SKM-1 treated with dmso at 0.1 percent for 144 hours (cell line): ENCODE results near the gene ASAP2.
"Not testable (repeated sequence)": the region's sequence is repeated elsewhere in the genome, so short reads cannot be mapped to it uniquely, and the experiment has no call there.

Experiments used
- DNase-seq: peaks from one replicate; lab custom pipeline; 2025; ENCODE audit not compliant: unreplicated experiment; lab: John Stamatoyannopoulos, UW

The ASAP2 gene

GRCh38 chr2:9397201-9397600 is 190.6 kb downstream of the ASAP2 start:
- no peak for DNase-seq

- not testable (repeated sequence) for DNase-seq
Measured at GRCh38 chr2:9398251-9398650, 191.6 kb downstream of the ASAP2 start.

- no peak for DNase-seq
Measured at GRCh38 chr2:9398881-9399780, 192.5 kb downstream of the ASAP2 start.

GRCh38 chr2:9400268-9401058 is 193.9 kb downstream of the ASAP2 start:
- DNase-seq = no peak

- DNase-seq = no peak
Measured at GRCh38 chr2:9401059-9401547, 194.5 kb downstream of the ASAP2 start.

GRCh38 chr2:9401646-9402371 is 195.2 kb downstream of the ASAP2 start:
- no peak for DNase-seq

GRCh38 chr2:9403924-9404323 is 197.3 kb downstream of the ASAP2 start:
- DNase-seq = no peak

GRCh38 chr2:9404451-9404850 is 197.8 kb downstream of the ASAP2 start:
- DNase-seq = no peak

- DNase-seq = no peak
Measured at GRCh38 chr2:9405636-9406035, 199.0 kb downstream of the ASAP2 start.

- DNase-seq = no peak
Measured at GRCh38 chr2:9406529-9407362, 200.1 kb downstream of the ASAP2 start.

- DNase-seq = no peak
Measured at GRCh38 chr2:9407363-9407811, 200.8 kb downstream of the ASAP2 start.

GRCh38 chr2:9408641-9409151 is 202.1 kb downstream of the ASAP2 start:
- no peak for DNase-seq

- DNase-seq = no peak
Measured at GRCh38 chr2:9410108-9410507, 203.5 kb downstream of the ASAP2 start.

- no peak for DNase-seq
Measured at GRCh38 chr2:9412781-9413180, 206.2 kb downstream of the ASAP2 start.

- no peak for DNase-seq
Measured at GRCh38 chr2:9415516-9416169, 209.0 kb downstream of the ASAP2 start.

- no peak for DNase-seq
Measured at GRCh38 chr2:9416267-9416961, 209.8 kb downstream of the ASAP2 start.

- no peak for DNase-seq
Measured at GRCh38 chr2:9416962-9417316, 210.3 kb downstream of the ASAP2 start.

- no peak for DNase-seq
Measured at GRCh38 chr2:9417725-9418124, 211.1 kb downstream of the ASAP2 start.

- DNase-seq = no peak
Measured at GRCh38 chr2:9418746-9419145, 212.1 kb downstream of the ASAP2 start.
